ENCODE results near the gene APOC4.

GRCh38 chr19:44894946-44895345, 47.1 kb upstream of the APOC4 start:
- no peak for TF ChIP-seq JUND (IDR thresholded peaks at IDR 0.05)
- TF ChIP-seq, protein P1, sequence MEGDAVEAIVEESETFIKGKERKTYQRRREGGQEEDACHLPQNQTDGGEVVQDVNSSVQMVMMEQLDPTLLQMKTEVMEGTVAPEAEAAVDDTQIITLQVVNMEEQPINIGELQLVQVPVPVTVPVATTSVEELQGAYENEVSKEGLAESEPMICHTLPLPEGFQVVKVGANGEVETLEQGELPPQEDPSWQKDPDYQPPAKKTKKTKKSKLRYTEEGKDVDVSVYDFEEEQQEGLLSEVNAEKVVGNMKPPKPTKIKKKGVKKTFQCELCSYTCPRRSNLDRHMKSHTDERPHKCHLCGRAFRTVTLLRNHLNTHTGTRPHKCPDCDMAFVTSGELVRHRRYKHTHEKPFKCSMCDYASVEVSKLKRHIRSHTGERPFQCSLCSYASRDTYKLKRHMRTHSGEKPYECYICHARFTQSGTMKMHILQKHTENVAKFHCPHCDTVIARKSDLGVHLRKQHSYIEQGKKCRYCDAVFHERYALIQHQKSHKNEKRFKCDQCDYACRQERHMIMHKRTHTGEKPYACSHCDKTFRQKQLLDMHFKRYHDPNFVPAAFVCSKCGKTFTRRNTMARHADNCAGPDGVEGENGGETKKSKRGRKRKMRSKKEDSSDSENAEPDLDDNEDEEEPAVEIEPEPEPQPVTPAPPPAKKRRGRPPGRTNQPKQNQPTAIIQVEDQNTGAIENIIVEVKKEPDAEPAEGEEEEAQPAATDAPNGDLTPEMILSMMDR (IDR thresholded peaks at IDR 0.05; ENCODE audit: low read depth, low read length, missing input control) = no peak
- TF ChIP-seq SP1 (IDR thresholded peaks at IDR 0.05) = no peak
- TF ChIP-seq, protein P2, sequence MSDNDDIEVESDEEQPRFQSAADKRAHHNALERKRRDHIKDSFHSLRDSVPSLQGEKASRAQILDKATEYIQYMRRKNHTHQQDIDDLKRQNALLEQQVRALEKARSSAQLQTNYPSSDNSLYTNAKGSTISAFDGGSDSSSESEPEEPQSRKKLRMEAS (IDR thresholded peaks at IDR 0.05) = no peak
- TF ChIP-seq, protein P3, sequence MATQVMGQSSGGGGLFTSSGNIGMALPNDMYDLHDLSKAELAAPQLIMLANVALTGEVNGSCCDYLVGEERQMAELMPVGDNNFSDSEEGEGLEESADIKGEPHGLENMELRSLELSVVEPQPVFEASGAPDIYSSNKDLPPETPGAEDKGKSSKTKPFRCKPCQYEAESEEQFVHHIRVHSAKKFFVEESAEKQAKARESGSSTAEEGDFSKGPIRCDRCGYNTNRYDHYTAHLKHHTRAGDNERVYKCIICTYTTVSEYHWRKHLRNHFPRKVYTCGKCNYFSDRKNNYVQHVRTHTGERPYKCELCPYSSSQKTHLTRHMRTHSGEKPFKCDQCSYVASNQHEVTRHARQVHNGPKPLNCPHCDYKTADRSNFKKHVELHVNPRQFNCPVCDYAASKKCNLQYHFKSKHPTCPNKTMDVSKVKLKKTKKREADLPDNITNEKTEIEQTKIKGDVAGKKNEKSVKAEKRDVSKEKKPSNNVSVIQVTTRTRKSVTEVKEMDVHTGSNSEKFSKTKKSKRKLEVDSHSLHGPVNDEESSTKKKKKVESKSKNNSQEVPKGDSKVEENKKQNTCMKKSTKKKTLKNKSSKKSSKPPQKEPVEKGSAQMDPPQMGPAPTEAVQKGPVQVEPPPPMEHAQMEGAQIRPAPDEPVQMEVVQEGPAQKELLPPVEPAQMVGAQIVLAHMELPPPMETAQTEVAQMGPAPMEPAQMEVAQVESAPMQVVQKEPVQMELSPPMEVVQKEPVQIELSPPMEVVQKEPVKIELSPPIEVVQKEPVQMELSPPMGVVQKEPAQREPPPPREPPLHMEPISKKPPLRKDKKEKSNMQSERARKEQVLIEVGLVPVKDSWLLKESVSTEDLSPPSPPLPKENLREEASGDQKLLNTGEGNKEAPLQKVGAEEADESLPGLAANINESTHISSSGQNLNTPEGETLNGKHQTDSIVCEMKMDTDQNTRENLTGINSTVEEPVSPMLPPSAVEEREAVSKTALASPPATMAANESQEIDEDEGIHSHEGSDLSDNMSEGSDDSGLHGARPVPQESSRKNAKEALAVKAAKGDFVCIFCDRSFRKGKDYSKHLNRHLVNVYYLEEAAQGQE (IDR thresholded peaks at IDR 0.05) = no peak
- TF ChIP-seq, protein P4, sequence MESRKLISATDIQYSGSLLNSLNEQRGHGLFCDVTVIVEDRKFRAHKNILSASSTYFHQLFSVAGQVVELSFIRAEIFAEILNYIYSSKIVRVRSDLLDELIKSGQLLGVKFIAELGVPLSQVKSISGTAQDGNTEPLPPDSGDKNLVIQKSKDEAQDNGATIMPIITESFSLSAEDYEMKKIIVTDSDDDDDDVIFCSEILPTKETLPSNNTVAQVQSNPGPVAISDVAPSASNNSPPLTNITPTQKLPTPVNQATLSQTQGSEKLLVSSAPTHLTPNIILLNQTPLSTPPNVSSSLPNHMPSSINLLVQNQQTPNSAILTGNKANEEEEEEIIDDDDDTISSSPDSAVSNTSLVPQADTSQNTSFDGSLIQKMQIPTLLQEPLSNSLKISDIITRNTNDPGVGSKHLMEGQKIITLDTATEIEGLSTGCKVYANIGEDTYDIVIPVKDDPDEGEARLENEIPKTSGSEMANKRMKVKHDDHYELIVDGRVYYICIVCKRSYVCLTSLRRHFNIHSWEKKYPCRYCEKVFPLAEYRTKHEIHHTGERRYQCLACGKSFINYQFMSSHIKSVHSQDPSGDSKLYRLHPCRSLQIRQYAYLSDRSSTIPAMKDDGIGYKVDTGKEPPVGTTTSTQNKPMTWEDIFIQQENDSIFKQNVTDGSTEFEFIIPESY (IDR thresholded peaks at IDR 0.05) = no peak
- TF ChIP-seq FOXA1 (IDR thresholded peaks at IDR 0.05) = no peak
- TF ChIP-seq RAD21 (IDR thresholded peaks at IDR 0.05) = no peak
- no peak for TF ChIP-seq TAF1 (conservative IDR thresholded peaks at IDR 0.05)
- no peak for TF ChIP-seq GABPA (IDR thresholded peaks at IDR 0.05 in 1 of 2, conservative IDR thresholded peaks at IDR 0.05 in 1 of 2)
- no peak for TF ChIP-seq YY1 (IDR thresholded peaks at IDR 0.05)
- TF ChIP-seq HNF4G (IDR thresholded peaks at IDR 0.05) = no peak
- TF ChIP-seq RXRA (IDR thresholded peaks at IDR 0.05) = no peak
- TF ChIP-seq NR2F2 (IDR thresholded peaks at IDR 0.05) = no peak

Data from liver (tissue), 3 donors.